HEK293 (cell line): ENCODE data around the gene SLC26A8.
A peak's percentile ranks its signal among the peaks of the same experiment; 100 is the strongest.

Source experiments
- CTCF ChIA-PET: fragments of 350-600 bp; formaldehyde crosslinking; extraction: SDS; loops from one replicate; lab custom pipeline; 2021; ENCODE audit warnings: antibody characterized with exemption; lab: Yijun Ruan, JAX
- POLR2A ChIA-PET: fragments of 300-600 bp; formaldehyde crosslinking; extraction: SDS; loops from one replicate; lab custom pipeline; 2020; ENCODE audit warnings: antibody characterized with exemption, inconsistent platforms; lab: Yijun Ruan, JAX
- H3K27ac ChIP-seq: fragments of 200-500 bp; sonication (Bioruptor generic); 2 replicates; pipeline ENCODE4 v1.5.1; 2014; ENCODE audit warnings: low read depth, low read length, control low read depth, inconsistent platforms; ENCODE audit errors: extremely low read depth
- H3K36me3 ChIP-seq, 2 experiments: fragments of 200-500 bp in 1 of 2; sonication (Bioruptor generic) in 1 of 2; 1 replicate in 1 of 2; 2 replicates in 1 of 2; pipeline ENCODE4 v1.5.1; 2014 to 2017; ENCODE audit warnings: inconsistent platforms in 2 of 2, low read length in 2 of 2; ENCODE audit not compliant: control insufficient read depth in 2 of 2, insufficient read depth in 1 of 2
- H3K4me1 ChIP-seq: fragments of 200-500 bp; sonication (Bioruptor generic); 2 replicates; pipeline ENCODE4 v1.5.1; 2014; ENCODE audit warnings: mild to moderate bottlenecking, low read length, inconsistent platforms; ENCODE audit not compliant: control insufficient read depth, insufficient read depth
- H3K4me3 ChIP-seq: 2 replicates; pipeline ENCODE4 v1.5.1; 2011; ENCODE audit warnings: low read depth, mild to moderate bottlenecking, control low read depth, low read length, moderate library complexity
- H3K9me3 ChIP-seq: fragments of 200-500 bp; sonication (Bioruptor generic); 2 replicates; pipeline ENCODE4 v1.5.1; 2014; ENCODE audit warnings: low read depth, low read length, inconsistent platforms; ENCODE audit not compliant: control insufficient read depth, insufficient read depth
- FEZF1 ChIP-seq: fragments of 450-650 bp; formaldehyde crosslinking; IDR thresholded peaks from 2 replicates; pipeline ENCODE4 v1.5.1; 2016; ENCODE audit warnings: missing biosample characterization, missing genetic modification characterization
- GLI2 ChIP-seq: fragments of 450-650 bp; formaldehyde crosslinking; IDR thresholded peaks from 2 replicates; pipeline ENCODE4; 2017; ENCODE audit warnings: missing biosample characterization, missing genetic modification characterization, low read depth, borderline replicate concordance
- HOXD13 ChIP-seq: sonication (generic); formaldehyde crosslinking; IDR thresholded peaks from 2 replicates; pipeline ENCODE4 v1.8.0; 2022; ENCODE audit warnings: missing genetic modification reagents, borderline replicate concordance
- IKZF3 ChIP-seq: fragments of 450-650 bp; IDR thresholded peaks from 2 replicates; pipeline ENCODE4 v1.5.0; 2018; ENCODE audit warnings: missing biosample characterization, mild to moderate bottlenecking, missing genetic modification characterization, moderate library complexity
- SCRT1 ChIP-seq: fragments of 450-650 bp; formaldehyde crosslinking; IDR thresholded peaks from 2 replicates; pipeline ENCODE4 v1.5.1; 2016; ENCODE audit warnings: missing biosample characterization, missing genetic modification characterization, borderline replicate concordance
- SCRT2 ChIP-seq: fragments of 450-650 bp; formaldehyde crosslinking; IDR thresholded peaks from 2 replicates; pipeline ENCODE4 v1.5.1; 2016; ENCODE audit warnings: missing biosample characterization, missing genetic modification characterization
- SP7 ChIP-seq: fragments of 450-650 bp; formaldehyde crosslinking; IDR thresholded peaks from 2 replicates; pipeline ENCODE4 v1.5.1; 2016; ENCODE audit warnings: missing biosample characterization, missing genetic modification characterization
- ZFP37 ChIP-seq: fragments of 450-650 bp; formaldehyde crosslinking; IDR thresholded peaks from 2 replicates; pipeline ENCODE4 v1.5.1; 2016; ENCODE audit warnings: missing biosample characterization, missing genetic modification characterization
- ZNF138 ChIP-seq: fragments of 450-650 bp; formaldehyde crosslinking; IDR thresholded peaks from 2 replicates; pipeline ENCODE4 v1.5.1; 2016; ENCODE audit warnings: missing biosample characterization, missing genetic modification characterization, borderline replicate concordance
- ZNF202 ChIP-seq: fragments of 450-650 bp; formaldehyde crosslinking; IDR thresholded peaks from 2 replicates; pipeline ENCODE4 v1.5.1; 2016; ENCODE audit warnings: missing biosample characterization, missing genetic modification characterization, borderline replicate concordance
- ZNF221 ChIP-seq: fragments of 450-650 bp; formaldehyde crosslinking; IDR thresholded peaks from 2 replicates; pipeline ENCODE4 v1.5.1; 2017; ENCODE audit warnings: missing biosample characterization, missing genetic modification characterization, borderline replicate concordance
- ZNF366 ChIP-seq: fragments of 450-650 bp; formaldehyde crosslinking; conservative IDR thresholded peaks from 2 replicates; pipeline ENCODE4 v1.5.1; 2016; ENCODE audit warnings: missing biosample characterization, missing genetic modification characterization
- ZNF610 ChIP-seq: fragments of 450-650 bp; formaldehyde crosslinking; IDR thresholded peaks from 2 replicates; pipeline ENCODE4 v1.5.1; 2016; ENCODE audit warnings: missing biosample characterization, missing genetic modification characterization, borderline replicate concordance
- ZNF785 ChIP-seq: fragments of 450-650 bp; formaldehyde crosslinking; IDR thresholded peaks from 2 replicates; pipeline ENCODE4 v1.5.1; 2016; ENCODE audit warnings: missing biosample characterization, missing genetic modification characterization
- ZNF792 ChIP-seq: fragments of 450-650 bp; formaldehyde crosslinking; IDR thresholded peaks from 2 replicates; pipeline ENCODE4 v1.5.1; 2016; ENCODE audit warnings: missing biosample characterization, missing genetic modification characterization
- ZNF830 ChIP-seq: fragments of 450-650 bp; IDR thresholded peaks from 2 replicates; pipeline ENCODE4 v1.5.0; 2018; ENCODE audit warnings: missing biosample characterization, missing genetic modification characterization, low read depth, mild to moderate bottlenecking, moderate library complexity
- ZNF837 ChIP-seq: fragments of 450-650 bp; formaldehyde crosslinking; IDR thresholded peaks from 2 replicates; pipeline ENCODE4 v1.5.1; 2016; ENCODE audit warnings: missing biosample characterization, missing genetic modification characterization
- ZSCAN23 ChIP-seq: fragments of 450-650 bp; formaldehyde crosslinking; IDR thresholded peaks from 2 replicates; pipeline ENCODE4 v1.5.1; 2016; ENCODE audit warnings: missing biosample characterization, missing genetic modification characterization
- TF ChIP-seq, protein P1 (sequence below): fragments of 450-650 bp; formaldehyde crosslinking; optimal IDR thresholded peaks from 2 replicates; pipeline ENCODE3; 2016; ENCODE audit warnings: missing biosample characterization, mild to moderate bottlenecking, missing genetic modification characterization
- TF ChIP-seq, protein P2 (sequence below): fragments of 450-650 bp; formaldehyde crosslinking; IDR thresholded peaks from 2 replicates; pipeline ENCODE4 v1.5.1; 2016; ENCODE audit warnings: missing biosample characterization, missing genetic modification characterization
- TF ChIP-seq, protein P3 (sequence below): fragments of 450-650 bp; formaldehyde crosslinking; IDR thresholded peaks from 2 replicates; pipeline ENCODE4; 2016; ENCODE audit warnings: missing biosample characterization, missing genetic modification characterization

SLC26A8 gene

DNA sequence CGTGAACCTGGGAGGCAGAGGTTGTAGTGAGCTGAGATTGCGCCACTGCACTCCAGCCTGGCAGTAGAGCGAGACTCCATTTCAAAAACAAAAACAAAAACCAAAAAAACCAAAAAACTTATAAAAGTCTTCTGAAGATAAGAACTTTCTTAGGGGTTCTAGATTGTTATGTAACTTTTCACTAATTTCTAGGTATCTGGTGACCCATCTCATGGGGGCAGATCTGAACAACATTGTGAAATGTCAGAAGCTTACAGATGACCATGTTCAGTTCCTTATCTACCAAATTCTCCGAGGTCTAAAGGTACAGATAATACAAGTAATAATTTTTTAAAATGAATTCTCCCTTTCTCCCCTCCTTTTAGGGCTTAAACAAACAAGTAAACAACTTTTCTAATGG, 48.2 kb upstream of the SLC26A8 start:
- H3K27ac ChIP-seq: no peak overlapping the region
- ChIA-PET CTCF (interaction anchor here (1.4 to 11.1 kb wide), 3 partner anchors 16 to 45 kb away, joined by 3 to 85 read pairs (median 3); partner anchors contain the start of gene MAPK14), POLR2A (interaction anchor here (2.5 to 2.6 kb wide), 2 partner anchors 44 to 45 kb away, joined by 8 to 11 read pairs; partner anchors contain the start of gene MAPK14)
- TF ChIP-seq IKZF3 (tag by site-specific recombination) (no peak), ZNF221 (tag by site-specific recombination) (no peak)
- TF ChIP-seq, protein P1, sequence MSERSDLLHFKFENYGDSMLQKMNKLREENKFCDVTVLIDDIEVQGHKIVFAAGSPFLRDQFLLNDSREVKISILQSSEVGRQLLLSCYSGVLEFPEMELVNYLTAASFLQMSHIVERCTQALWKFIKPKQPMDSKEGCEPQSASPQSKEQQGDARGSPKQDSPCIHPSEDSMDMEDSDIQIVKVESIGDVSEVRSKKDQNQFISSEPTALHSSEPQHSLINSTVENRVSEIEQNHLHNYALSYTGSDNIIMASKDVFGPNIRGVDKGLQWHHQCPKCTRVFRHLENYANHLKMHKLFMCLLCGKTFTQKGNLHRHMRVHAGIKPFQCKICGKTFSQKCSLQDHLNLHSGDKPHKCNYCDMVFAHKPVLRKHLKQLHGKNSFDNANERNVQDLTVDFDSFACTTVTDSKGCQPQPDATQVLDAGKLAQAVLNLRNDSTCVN (tag by site-specific recombination): no peak
- TF ChIP-seq, protein P2, sequence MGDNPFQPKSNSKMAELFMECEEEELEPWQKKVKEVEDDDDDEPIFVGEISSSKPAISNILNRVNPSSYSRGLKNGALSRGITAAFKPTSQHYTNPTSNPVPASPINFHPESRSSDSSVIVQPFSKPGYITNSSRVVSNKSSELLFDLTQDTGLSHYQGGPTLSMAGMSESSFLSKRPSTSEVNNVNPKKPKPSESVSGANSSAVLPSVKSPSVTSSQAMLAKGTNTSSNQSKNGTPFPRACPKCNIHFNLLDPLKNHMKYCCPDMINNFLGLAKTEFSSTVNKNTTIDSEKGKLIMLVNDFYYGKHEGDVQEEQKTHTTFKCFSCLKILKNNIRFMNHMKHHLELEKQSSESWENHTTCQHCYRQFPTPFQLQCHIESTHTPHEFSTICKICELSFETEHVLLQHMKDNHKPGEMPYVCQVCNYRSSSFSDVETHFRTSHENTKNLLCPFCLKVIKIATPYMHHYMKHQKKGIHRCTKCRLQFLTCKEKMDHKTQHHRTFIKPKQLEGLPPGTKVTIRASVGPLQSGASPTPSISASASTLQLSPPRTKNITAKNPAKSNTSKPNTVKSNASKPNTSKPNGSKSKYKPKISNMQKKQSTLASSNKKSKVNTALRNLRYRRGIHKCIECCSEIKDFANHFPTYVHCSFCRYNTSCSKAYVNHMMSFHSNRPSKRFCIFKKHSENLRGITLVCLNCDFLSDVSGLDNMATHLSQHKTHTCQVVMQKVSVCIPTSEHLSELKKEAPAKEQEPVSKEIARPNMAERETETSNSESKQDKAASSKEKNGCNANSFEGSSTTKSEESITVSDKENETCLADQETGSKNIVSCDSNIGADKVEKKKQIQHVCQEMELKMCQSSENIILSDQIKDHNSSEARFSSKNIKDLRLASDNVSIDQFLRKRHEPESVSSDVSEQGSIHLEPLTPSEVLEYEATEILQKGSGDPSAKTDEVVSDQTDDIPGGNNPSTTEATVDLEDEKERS (tag by site-specific recombination): no peak
- no peaks in the 10 kb centered on the region for H3K9me3 ChIP-seq
- H3K4me1 ChIP-seq: peaks cover 9% of the 10 kb centered on the region; the same call in 1 of the 2 replicates
- no peak overlapping the region for H3K4me3 ChIP-seq
- peaks cover 0 to 23% of the 10 kb centered on the region in 2 experiments; a peak in 2 of 3 replicates for H3K36me3 ChIP-seq

DNA sequence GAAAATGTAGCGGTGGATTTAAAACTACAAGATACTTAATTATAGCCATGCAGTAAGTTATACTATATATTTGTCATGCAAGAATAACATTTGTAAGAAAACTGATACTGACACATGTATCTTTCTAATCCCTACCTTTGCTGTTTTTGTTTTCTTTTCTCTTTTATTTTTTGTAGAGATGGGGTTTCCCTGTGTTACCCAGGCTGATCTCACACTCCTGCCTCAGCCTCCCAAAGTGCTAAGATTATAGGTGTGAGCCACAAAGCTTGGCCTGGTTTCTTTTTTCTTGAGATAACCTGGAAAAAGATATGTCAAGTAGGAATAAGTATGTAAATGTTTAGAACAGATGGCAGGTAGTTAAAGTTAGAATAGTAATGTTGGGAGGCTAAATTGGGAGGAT, 47.3 kb upstream of the SLC26A8 start:
- peaks cover 13% of the 10 kb centered on the region; the same call in 1 of the 2 replicates for H3K4me1 ChIP-seq
- no peaks in the 10 kb centered on the region for H3K9me3 ChIP-seq
- CTCF ChIA-PET: interaction anchor here (11.1 kb wide), 1 partner anchor 23 kb away, joined by 85 read pairs; no protein-coding TSS in a partner anchor
- POLR2A ChIA-PET: no interaction called here
- TF ChIP-seq, protein P3, sequence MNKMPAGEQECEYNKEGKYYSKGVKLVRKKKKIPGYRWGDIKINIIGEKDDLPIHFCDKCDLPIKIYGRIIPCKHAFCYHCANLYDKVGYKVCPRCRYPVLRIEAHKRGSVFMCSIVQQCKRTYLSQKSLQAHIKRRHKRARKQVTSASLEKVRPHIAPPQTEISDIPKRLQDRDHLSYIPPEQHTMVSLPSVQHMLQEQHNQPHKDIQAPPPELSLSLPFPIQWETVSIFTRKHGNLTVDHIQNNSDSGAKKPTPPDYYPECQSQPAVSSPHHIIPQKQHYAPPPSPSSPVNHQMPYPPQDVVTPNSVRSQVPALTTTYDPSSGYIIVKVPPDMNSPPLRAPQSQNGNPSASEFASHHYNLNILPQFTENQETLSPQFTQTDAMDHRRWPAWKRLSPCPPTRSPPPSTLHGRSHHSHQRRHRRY: no peak
- no peak for TF ChIP-seq ZNF785 (tag by site-specific recombination)
- peaks cover 0 to 14% of the 10 kb centered on the region in 2 experiments; a peak in 2 of 3 replicates for H3K36me3 ChIP-seq
- no peak overlapping the region for H3K27ac ChIP-seq
- H3K4me3 ChIP-seq: no peak overlapping the region

DNA sequence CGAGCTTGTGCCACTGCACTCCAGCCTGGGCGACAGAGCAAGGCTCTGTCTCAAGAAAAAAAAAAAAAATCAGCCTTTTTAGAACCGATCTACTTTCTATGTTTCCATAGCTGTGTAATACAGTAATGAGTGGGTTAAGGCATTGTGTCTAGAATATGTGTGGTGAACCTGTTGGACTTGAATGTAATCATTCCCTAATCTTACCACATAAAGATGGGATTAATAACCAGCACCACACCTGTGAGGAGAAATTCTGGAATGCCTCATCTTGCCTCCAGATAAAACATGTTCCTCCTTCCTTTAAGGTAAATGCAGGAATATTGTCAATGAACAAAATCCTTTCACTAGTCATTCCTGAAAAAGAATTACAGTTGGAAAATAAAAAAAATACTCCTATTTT, 46.8 kb upstream of the SLC26A8 start:
- H3K36me3 ChIP-seq: peaks cover 0 to 10% of the 10 kb centered on the region in 2 experiments; a peak in 2 of 3 replicates
- peaks cover 17% of the 10 kb centered on the region; the same call in 1 of the 2 replicates for H3K4me1 ChIP-seq
- ChIA-PET POLR2A (no interaction called here), CTCF (interaction anchor here (0.8 to 11.1 kb wide), 2 partner anchors 23 to 155 kb away, joined by 3 to 85 read pairs; no protein-coding TSS in a partner anchor)
- no peak for TF ChIP-seq ZNF837 (tag by site-specific recombination)
- 0 out of 2 replicates have a peak, but pooled peaks have one; percentile 30 for TF ChIP-seq SCRT2 (tag by site-specific recombination)
- no peak for TF ChIP-seq ZNF830
- no peak for TF ChIP-seq ZFP37
- no peak for TF ChIP-seq SCRT1
- H3K4me3 ChIP-seq: no peak overlapping the region
- H3K9me3 ChIP-seq: no peaks in the 10 kb centered on the region
- no peak overlapping the region for H3K27ac ChIP-seq

DNA sequence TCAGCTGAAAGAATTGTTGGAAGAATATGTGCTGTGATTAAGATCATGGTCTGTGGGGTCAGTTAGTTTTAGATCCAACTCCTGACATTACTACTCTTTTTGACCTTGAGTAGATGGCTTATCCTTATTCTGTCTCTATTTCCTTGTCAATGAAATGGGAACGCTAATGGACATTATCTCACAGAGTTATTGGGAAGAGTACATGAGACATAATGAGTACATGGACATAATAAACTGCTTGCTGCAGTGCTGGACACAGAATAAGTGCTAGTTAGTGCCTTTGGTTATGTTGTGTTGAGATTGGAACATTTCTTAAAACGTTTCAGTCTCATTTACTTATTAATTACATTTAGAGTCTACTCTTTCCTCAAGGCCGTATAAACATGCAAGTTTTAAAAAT, 45.8 kb upstream of the SLC26A8 start:
- Histone ChIP-seq H3K36me3 (peaks cover 0 to 1% of the 10 kb centered on the region in 2 experiments; a peak in 2 of 3 replicates), H3K4me1 (peaks cover 26% of the 10 kb centered on the region), H3K4me3 (no peak overlapping the region), H3K27ac (no peak overlapping the region), H3K9me3 (no peaks in the 10 kb centered on the region)
- ChIA-PET CTCF (interaction anchor here (0.7 to 11.1 kb wide), 4 partner anchors 9 to 42 kb away, joined by 3 to 85 read pairs (median 20); partner anchors contain the start of gene MAPK14), POLR2A (no interaction called here)
- TF ChIP-seq ZNF792 (tag by site-specific recombination) (no peak), HOXD13 (CRISPR knock-in tag) (no peak), SP7 (tag by site-specific recombination) (no peak), GLI2 (tag by site-specific recombination) (no peak), ZNF610 (tag by site-specific recombination) (no peak), ZNF138 (tag by site-specific recombination) (no peak), ZSCAN23 (tag by site-specific recombination) (no peak), FEZF1 (no peak), ZNF366 (tag by site-specific recombination) (no peak), ZNF202 (tag by site-specific recombination) (no peak)
